Stimulated activated CD8-positive, alpha-beta memory T cell treated with anti-CD3 and anti-CD28 coated beads, Interleukin-15, amount 100 ng/mL, for 4 hours (primary cell): ENCODE results near the gene CNNM2.

Experiments
- DNase-seq, 2 donors: peaks; one replicate each; pipeline ENCODE4 v3.0.0-alpha.2; 2020; ENCODE audit warnings: low read depth in 2 of 2

The CNNM2 gene

DNA sequence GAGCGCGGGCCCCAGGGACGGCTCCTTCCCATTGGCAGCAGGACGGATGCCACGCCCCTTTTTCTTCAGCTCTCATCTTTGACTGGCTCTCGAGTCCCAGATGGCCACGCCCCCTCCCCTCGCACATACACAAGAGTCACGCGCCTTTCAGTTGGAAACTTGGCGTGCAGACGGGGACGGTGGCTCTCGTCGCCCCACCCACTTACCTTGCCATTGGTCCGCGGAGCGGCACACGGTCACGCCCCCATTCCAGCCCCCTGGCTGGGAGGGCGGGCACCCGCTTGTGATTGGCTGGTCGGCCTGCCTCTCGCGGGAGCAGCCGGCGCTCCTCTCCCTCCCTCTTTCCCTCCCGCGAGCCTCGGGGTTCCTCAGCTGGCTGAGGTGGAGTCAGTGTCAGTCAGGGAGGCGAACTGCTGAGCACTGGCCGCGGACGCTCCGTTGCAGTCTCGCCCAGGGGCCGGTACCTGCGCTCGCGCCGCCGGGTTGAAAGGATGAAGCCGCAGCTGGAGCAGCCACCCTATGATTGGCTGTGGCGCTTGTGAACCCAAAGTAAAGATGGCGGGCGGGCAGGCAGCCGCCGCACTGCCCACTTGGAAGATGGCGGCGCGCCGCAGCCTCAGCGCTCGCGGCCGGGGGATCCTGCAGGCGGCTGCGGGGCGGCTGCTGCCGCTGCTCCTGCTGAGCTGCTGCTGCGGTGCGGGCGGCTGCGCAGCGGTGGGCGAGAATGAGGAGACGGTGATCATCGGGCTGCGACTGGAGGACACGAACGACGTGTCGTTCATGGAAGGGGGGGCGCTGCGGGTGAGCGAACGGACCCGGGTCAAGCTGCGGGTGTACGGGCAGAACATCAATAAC lies at the start of gene CNNM2:
Gene CNNM2 (plus strand): TSS at position 333 of the 855 bp plus-strand sequence. CDS start 187 bp downstream, at position 520.
- peak; percentile 98 to 99 for DNase-seq

DNA sequence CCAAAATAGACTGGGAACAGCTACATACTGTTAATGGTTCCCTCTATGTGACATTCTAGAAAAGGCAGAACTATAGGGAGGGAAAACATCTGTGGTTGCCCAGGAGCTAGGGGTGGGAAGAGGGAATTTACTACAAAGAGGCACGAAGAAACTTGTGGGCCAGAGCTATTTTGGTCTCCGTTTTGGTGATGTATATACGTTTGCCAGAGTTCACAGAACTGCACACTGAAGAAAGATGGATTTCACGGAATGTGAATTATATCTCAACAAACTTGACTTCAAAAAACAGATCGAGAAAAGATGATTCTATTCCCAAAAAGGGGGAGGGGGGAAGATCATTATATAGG lies 49.2 kb upstream of the CNNM2 start:
- DNase-seq = no peak

DNA sequence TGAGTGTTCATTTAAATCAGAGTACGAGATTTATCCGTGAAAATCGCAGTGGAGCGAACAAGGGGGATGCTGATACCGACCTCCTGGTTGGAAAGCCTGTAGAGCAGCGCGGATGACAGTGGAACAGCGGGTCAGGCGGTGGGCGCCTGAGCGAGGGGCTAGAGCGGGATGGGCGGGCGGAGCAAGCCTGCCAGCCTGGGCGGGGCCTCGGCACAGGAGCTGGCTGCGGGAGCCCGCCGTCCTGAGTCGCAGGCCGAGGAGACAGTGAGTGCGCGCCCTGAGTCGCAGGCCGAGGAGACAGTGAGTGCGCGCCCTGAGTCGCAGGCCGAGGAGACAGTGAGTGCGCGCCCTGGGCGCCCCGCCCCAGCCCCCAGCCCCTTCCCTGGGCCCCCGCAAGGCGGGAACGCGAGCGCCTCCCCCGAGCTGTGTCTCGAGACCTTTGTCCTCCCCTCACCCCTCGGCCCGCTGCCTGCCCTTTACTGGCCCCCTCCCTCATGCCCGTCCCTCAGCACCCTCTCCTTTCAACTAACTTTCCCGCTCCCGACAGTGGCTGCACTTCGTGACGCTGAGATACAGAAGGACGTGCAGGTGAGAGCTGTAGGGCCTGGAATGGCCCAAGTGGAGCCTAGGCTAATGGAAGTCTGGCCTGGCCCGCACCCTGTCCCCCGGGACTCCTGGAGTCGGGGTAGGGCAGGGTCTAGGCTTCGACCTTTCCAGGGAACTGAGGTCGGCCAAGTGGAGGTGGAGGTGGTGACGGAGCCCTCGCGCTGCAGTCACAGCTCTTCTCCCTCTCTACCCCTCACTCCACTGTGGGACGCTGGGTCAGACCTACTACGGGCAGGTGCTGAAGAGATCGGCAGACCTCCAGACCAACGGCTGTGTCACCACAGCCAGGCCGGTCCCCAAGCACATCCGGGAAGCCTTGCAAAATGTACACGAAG lies 48.6 kb upstream of the CNNM2 start, which contains the start of gene AS3MT:
Gene AS3MT (plus strand): TSS at position 213 of the 941 bp plus-strand sequence. CDS start 123 bp downstream, at position 336.
- DNase-seq = no peak

DNA sequence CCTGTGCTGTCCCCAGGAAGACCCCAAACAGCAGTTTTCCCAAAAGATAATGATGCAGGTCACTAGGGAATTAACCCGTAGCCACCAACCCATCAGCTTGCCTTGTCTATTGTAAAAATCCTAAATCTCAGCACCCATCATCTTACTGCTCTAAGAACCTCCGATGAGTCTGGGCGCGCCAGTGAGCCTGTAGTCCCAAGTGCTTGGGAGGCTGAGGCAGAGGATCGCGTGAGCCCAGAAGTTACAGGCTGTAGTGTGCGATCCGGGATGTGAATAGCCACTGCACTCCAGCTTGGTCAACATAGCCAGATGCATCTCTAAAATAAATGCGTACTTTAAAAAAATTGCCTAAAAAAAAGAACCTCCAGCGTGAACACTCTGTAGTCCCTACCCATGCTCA lies 47.9 kb upstream of the CNNM2 start:
- no peak for DNase-seq

DNA sequence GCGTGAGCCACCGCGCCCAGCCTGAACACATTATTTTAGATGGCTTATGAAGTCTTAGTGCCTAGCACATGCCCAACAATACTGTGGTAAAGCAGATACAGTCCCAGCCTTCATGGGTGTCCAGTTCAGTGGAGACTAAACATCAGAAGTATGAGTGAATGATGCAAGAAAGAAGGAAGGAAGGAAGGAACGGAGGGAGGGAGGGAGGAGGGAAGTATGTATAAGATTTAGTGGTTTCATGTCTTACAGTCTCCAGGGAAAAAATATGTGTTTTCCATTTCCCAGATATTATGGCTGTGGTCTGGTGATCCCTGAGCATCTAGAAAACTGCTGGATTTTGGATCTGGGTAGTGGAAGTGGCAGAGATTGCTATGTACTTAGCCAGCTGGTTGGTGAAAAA lies 45.9 kb upstream of the CNNM2 start:
- no peak for DNase-seq

DNA sequence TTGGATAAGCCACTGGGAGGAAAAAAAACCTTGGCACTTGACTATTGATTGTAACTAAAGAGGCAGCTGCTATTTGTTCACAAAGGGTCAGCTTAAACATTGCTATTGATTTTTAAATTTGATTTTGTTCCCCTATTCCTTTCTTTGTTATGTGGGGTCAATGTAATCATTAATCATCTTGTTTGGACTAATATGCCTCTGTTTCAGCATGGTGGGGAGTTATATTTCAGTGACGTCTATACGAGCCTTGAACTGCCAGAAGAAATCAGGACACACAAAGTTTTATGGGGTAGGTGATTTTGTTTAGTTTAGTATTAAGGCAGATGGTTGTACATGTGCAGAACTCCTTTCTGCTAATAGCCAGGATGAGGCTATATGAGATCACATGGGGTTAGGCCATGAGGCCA lies 41.3 kb upstream of the CNNM2 start:
- no peak for DNase-seq

DNA sequence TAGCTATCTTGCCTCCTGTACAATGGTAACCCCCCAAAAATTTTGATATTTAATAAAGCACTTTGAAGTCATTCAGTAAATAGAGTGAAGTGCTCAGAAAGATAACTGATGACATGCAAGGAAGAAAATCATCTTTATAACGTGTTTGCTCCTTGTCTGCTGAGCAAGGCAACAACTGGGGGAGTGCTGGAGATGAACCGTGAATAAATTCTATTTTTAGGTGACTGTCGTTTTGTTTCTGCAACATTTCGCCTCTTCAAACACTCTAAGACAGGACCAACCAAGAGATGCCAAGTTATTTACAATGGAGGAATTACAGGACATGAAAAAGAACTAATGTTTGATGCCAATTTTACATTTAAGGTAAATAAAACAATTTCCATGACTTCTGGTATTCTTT lies 39.5 kb upstream of the CNNM2 start:
- no peak for DNase-seq

DNA sequence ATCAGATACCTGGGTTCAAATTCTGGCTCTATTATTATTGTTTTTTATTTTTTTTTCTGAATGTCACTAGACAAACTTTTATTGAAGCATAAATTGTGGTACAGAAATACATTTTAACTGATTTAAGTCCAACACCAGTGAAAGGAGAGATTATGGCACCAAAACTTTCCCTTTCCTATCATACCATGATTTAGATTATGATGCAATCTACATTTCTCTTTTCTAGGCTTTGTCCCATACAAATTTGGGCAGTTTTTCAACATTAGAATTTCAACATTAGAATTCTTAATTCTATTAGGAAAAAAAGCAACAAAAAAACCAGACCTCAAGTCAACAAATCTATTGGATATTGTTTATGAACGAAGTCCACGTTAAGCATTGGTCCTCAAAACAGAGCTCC lies 37.8 kb upstream of the CNNM2 start:
- DNase-seq = no peak

DNA sequence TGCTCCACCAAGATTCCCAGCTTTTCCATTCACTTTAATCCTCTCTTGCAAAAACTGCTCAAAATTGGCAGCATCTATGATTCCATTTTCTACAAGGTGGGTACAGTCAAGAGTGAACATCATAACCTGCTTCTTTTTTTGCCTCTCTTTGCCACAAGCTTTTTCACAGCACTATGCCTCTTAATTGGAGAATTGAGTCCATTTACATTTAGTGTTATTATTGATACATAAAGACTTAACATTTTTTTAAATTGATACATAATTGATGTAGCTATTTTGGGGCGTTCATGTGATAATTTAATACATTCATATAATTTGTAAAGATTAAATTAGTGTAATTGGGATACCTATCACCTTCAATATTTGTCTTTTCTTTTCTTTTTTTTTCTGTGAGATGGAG lies 30.0 kb upstream of the CNNM2 start:
- DNase-seq = no peak

DNA sequence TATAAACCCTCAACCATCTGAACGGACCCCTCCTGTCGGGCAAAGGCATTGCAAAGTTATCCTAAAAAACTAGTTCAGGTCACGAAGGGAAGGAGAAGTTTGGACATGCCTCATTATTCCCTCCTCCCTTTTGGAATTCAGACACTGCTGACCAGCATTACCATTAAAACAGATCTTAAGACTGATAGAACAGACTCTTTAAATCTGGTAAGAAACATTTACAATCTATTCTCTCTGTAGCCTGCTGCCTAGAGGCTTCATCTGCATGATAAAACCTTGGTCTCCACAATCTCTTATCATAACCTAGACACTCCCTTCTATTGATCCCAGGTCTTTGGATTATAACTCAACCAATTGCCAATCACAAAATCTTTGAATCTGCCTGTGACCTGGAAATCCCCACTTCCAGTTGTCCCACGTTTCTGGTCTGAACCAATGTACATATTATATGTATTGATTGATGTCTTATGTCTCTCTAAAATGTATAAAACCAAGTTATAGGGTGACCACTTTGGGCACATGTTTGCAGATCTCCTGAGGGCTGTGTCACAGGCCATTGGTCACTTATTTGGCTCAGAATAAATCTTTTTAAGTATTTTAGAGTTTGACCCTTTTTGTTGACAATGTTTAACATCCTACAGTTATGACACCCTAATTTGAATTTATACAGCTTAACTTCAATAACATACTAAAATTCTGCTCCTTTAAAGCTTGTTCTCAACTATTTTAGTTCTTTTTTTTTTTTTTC lies 23.5 kb upstream of the CNNM2 start:
- no peak for DNase-seq

DNA sequence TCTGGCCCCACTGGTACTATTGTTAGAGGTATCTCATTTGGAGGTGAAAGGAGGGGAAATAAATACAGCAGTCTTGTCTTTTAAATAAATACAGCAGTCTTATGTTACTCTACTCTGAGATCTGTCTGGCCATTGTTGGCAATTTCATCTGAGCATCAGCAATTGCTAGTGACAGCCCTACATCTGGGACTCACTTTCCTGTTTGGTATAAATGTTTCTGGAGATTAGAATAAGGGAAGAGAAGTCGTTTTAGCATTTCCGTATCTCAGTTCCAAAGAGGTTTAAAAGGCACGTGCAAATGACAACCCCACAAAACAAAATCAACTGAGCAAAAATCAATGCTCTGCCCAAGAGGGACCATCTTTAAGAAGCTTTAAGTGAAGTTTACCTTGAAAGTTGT lies 18.1 kb upstream of the CNNM2 start:
- no peak for DNase-seq

DNA sequence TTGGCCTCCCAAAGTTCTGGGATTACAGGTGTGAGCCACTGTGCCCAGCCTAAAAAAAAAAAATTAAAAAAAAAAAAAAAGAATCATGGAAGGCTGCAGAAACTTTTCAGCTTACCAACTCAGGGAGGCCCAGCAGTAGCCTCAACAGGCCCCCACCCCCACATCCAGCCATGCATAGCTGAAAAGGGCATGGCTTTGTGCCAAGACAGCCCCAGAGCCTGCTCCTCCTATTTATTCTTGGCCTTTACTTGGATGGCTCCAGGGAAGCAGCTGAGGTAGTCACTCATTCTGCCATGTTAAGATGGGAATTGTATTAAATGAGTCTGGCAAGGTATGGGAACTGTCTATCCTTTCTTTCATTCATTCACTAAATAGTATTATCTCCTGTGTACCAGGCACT lies 13.7 kb upstream of the CNNM2 start:
- no peak for DNase-seq

DNA sequence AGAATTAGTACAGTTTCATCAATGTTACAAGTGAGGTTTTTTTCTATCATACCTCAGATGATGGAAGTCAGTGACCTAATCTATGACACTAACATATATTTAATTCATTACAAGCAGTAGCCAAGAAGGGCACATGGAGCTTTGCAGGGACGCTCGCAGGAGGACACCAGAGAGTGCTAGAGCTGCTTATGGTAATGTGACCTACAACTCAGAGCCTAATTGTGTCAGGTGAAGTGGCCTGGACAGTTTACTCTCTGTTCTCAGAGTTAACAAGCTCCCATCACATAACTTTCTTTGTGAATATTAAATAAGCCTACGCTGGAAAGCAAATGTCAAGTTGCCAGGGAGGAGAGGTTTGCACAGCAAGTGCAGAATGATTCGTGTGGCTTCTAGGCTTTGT lies 11.6 kb upstream of the CNNM2 start:
- no peak for DNase-seq

DNA sequence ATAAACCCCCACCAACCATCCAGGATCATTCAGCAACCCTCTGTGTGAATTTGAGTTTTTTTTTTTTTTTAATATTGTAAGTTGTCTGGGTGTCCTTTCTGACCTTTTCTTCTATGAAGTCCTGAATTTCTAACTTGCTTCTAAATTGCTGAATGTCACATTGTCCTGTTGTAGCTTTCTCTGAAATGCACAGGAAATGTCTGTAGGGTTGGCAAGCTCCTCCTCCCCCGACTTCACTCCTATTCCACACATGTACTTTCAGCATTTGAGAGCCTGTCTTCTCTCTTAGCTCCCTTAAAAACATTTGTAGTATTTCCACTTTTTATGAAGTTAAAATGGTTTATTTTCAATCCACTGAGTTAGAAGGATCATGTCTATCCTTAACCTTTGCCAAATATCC lies 3.3 kb upstream of the CNNM2 start:
- no peak for DNase-seq

DNA sequence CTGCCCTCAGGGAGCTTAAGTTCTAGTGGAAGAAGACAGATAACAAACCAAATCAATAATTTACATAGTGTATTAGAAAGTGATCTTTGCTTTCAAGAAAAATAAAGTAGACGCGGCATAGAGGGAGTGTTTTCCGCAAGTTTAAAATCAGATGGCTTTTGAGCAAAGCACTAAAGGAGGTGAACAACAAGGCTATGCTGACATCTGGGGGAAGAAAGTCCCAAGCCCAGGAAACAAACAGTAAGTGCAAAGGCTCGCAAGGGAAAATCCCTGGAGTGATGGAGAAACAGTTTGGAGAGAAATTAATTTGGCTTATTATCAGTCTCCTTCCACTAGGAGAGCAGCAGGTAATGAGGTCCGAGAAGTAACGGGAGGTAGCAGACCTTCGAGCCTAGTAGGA lies 1.9 kb upstream of the CNNM2 start:
- DNase-seq = no peak

DNA sequence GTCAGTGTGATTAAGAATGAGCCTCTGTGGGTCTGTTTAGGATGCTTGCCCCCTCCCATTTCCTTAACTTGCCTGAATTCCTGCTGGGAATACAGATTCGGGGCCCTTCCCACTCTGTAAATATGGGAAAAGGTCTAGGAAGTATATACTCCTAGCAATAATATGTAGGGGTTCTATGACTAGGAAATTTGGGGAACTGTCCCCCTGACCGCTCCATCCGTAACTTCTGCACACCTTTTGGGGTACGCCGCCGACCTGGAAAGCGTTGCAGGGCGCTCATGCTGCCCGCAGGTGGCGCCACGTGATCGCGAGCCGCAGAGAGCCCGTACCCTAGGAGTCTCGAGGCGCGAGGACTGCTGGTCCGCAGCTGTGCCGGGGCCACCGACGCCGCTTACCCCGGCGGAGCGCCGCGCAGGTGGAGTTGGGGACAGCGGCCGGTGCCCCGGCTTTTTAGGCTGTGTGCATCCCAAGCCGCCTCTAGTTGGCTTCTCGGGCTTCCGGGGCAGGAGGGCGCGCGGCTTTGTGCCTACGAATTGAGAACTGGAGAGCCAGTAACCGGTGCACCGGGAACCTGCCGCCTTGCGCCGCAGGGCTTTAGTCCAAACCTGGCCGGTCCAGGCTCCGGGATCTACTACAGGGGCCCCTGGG lies 656 bp upstream of the CNNM2 start:
- DNase-seq = peak; percentile 55 to 64

DNA sequence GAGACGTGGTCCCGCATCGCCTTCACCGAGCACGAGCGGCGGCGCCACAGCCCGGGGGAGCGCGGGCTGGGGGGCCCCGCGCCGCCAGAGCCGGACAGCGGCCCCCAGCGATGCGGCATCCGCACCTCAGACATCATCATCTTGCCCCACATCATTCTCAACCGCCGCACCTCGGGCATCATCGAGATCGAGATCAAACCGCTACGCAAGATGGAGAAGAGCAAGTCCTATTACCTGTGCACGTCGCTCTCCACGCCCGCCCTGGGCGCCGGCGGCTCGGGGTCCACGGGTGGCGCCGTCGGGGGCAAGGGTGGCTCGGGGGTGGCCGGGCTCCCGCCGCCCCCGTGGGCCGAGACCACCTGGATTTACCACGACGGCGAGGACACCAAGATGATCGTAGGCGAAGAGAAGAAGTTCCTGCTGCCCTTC lies 737 bp downstream of the CNNM2 start:
- peak in 1 of 2 donors; percentile 2 for DNase-seq

DNA sequence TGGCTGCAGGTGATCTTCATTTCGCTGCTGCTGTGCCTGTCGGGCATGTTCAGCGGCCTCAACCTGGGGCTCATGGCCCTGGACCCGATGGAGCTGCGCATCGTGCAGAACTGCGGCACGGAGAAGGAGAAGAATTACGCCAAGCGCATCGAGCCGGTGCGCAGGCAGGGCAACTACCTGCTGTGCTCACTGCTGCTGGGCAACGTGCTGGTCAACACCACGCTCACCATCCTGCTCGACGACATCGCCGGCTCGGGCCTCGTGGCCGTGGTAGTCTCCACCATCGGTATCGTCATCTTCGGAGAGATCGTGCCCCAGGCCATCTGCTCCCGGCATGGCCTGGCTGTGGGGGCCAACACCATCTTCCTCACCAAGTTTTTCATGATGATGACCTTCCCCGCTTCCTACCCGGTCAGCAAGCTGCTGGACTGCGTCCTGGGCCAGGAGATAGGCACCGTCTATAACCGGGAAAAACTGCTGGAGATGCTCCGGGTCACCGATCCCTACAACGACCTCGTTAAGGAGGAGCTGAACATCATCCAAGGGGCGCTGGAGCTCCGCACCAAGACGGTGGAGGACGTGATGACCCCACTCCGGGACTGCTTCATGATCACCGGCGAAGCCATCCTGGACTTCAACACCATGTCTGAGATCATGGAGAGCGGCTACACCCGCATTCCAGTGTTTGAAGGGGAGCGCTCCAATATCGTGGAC lies 1.3 kb downstream of the CNNM2 start:
- DNase-seq = no peak

DNA sequence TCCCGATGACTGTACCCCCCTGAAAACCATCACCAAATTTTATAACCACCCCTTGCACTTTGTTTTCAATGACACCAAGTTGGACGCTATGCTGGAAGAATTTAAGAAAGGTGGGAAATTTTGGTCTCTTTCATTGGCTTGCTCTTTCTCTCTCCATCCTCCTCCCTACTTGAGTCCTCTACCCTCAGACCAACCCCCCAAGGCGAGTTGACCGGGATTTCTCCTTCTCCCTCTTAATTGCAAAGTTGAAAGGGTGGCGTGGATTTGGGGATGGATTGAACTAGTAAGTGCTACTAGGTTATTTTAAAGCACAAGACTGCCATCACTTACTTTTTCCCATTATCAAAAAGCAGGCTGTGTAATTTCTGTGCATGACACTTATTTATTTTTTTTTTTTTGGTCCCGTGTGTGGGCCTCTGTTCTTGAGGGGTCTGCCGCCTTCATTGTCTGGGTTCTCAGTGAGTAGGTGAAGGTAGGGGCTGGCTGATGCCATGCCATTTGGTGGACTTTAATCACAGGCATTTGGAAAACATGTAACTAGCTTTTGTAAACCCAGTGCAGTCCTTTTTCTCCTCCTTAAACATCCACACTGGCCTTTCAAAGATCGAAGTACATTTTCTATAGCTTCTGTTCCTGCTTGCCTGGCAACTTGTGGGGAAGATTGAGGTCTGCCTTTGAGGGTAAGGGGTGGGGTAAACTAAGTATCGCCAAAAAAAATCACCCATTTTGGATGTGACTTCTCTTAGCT lies 2.1 kb downstream of the CNNM2 start:
- DNase-seq = no peak

DNA sequence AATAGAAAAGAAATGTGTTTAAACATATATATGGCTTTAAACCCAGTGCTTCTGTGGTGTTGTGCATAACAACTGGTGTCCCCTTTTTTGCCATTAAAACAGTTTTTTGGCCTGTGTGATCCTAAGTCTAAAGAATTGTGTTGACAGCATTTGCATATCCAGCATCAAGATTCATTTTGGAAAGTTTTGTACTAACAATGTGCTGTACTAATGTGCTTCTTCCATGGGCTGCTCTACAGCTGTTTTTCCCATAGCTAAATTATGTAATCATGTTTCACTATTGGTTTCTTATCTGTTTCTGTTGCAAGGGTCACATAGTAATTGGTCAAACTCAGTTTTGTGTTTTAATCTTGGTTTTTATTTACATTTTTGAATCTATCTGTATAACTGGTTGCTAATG lies 5.5 kb downstream of the CNNM2 start:
- no peak for DNase-seq
